ENCODE data around the gene LDHAL6B.

GRCh38 chr15:59190291-59190690 lies 16.4 kb upstream of the LDHAL6B start:
- TF ChIP-seq, protein P1, sequence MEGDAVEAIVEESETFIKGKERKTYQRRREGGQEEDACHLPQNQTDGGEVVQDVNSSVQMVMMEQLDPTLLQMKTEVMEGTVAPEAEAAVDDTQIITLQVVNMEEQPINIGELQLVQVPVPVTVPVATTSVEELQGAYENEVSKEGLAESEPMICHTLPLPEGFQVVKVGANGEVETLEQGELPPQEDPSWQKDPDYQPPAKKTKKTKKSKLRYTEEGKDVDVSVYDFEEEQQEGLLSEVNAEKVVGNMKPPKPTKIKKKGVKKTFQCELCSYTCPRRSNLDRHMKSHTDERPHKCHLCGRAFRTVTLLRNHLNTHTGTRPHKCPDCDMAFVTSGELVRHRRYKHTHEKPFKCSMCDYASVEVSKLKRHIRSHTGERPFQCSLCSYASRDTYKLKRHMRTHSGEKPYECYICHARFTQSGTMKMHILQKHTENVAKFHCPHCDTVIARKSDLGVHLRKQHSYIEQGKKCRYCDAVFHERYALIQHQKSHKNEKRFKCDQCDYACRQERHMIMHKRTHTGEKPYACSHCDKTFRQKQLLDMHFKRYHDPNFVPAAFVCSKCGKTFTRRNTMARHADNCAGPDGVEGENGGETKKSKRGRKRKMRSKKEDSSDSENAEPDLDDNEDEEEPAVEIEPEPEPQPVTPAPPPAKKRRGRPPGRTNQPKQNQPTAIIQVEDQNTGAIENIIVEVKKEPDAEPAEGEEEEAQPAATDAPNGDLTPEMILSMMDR (IDR thresholded peaks at IDR 0.05) = no peak
- no peak for TF ChIP-seq EZH2phosphoT487 (IDR thresholded peaks at IDR 0.05; ENCODE audit: borderline replicate concordance, low read depth)
- TF ChIP-seq REST (IDR thresholded peaks at IDR 0.05; ENCODE audit: low read depth, low read length) = no peak
- TF ChIP-seq EP300 (IDR thresholded peaks at IDR 0.05; ENCODE audit: borderline replicate concordance in 1 of 2, low read depth in 1 of 2, low read length in 1 of 2) = no peak
- TF ChIP-seq, protein P2, sequence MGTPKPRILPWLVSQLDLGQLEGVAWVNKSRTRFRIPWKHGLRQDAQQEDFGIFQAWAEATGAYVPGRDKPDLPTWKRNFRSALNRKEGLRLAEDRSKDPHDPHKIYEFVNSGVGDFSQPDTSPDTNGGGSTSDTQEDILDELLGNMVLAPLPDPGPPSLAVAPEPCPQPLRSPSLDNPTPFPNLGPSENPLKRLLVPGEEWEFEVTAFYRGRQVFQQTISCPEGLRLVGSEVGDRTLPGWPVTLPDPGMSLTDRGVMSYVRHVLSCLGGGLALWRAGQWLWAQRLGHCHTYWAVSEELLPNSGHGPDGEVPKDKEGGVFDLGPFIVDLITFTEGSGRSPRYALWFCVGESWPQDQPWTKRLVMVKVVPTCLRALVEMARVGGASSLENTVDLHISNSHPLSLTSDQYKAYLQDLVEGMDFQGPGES (IDR thresholded peaks at IDR 0.05; ENCODE audit: low read depth, low read length) = no peak
- no peak for TF ChIP-seq POLR2AphosphoS5 (IDR thresholded peaks at IDR 0.05; ENCODE audit: low read depth, low read length)
- no peak for TF ChIP-seq NRF1 (IDR thresholded peaks at IDR 0.05; ENCODE audit: low read depth, low read length)
- TF ChIP-seq GABPA (IDR thresholded peaks at IDR 0.05; ENCODE audit: low read depth) = no peak
- no peak for TF ChIP-seq YY1 (IDR thresholded peaks at IDR 0.05; ENCODE audit: low read depth)
- no peak for TF ChIP-seq MAX (IDR thresholded peaks at IDR 0.05; ENCODE audit: low read depth)
- TF ChIP-seq MEF2A (IDR thresholded peaks at IDR 0.05; ENCODE audit: borderline replicate concordance, low read depth) = no peak
- no peak for TF ChIP-seq TCF12 (IDR thresholded peaks at IDR 0.05)
- no peak for TF ChIP-seq RXRA (IDR thresholded peaks at IDR 0.05; ENCODE audit: borderline replicate concordance, low read depth)
- no peak for TF ChIP-seq MXI1 (IDR thresholded peaks at IDR 0.05; ENCODE audit: low read depth, low read length)
